Measurements from ENCODE around the gene EXTL1. TPM values are rescaled to one million over a fixed set of nuclear protein-coding genes. Genes with fewer than 3 reads are reported as not detected.

Gene EXTL1
- total and polyA plus RNA-seq, 10 of the 15 experiments (the other 5 are each of a cell fraction or from before 2014, with no cell fraction given) = not detected

DNA sequence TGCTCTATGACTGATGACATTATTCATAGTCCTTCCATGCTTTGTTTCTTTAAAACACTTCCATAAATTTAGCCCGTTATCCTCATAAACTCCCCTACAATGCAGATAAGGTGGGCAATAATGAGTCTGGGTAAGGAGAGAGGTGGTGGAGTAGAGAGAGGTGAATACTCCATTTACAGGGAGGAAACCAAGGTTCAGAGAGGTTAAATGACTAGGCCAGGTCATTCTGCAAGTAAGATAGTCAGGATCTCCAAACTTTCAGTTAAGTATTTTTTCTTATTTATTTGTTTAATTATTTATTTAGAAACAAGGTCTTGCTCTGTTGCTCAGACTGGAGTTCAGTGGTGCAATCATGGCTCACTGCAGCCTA is 49.8 kb upstream of the EXTL1 start:
- in situ Hi-C loops (cut with MboI) (no loop called here), intact Hi-C loops (cut with micrococcal nuclease; ENCODE audit: unreplicated experiment) (no loop called here)
- Histone ChIP-seq H3K36me3 (ENCODE audit: control insufficient read depth in 2 of 2, insufficient read depth in 2 of 2, low read length in 1 of 2) (peaks cover 0 to 14% of the 10 kb centered on the region in 2 experiments; a peak in 1 of 4 replicates), H3K9ac (ENCODE audit: control insufficient read depth, insufficient read depth, low read length) (no peak overlapping the region), H3K27me3 (replicated peaks in 1 of 2; ENCODE audit: control insufficient read depth in 2 of 2, insufficient read depth in 2 of 2, low read length in 1 of 2) (no peaks in the 10 kb centered on the region), H3K79me2 (ENCODE audit: control insufficient read depth, insufficient read depth, low read length) (no peaks in the 10 kb centered on the region), H3K4me2 (ENCODE audit: control insufficient read depth, insufficient read depth) (peak overlapping the region; percentile 44), H3K9me3 (replicated peaks; ENCODE audit: control insufficient read depth, insufficient read depth, low read length) (no peaks in the 10 kb centered on the region), H3K4me1 (ENCODE audit: control insufficient read depth, insufficient read depth, low read length) (peaks cover 10% of the 10 kb centered on the region), H3K4me3 (no peak overlapping the region), H2AFZ (ENCODE audit: control insufficient read depth, low read depth, low read length) (peak overlapping the region; percentile 25), H4K20me1 (ENCODE audit: control insufficient read depth, insufficient read depth) (no peaks in the 10 kb centered on the region), H3K27ac (ENCODE audit: control insufficient read depth, insufficient read depth) (peak overlapping the region; percentile 46; the same call in 1 of the 2 replicates)
- FAIRE-seq = no peak
- no peak for TF ChIP-seq ZNF207 (IDR thresholded peaks at IDR 0.05; ENCODE audit: borderline replicate concordance)
- no peak for TF ChIP-seq ASH2L (IDR thresholded peaks at IDR 0.05; ENCODE audit: borderline replicate concordance, low read depth)
- TF ChIP-seq MYB (IDR thresholded peaks at IDR 0.05; ENCODE audit: borderline replicate concordance, low read depth, low read length) = no peak
- no peak for TF ChIP-seq SREBF1 (IDR thresholded peaks at IDR 0.05; ENCODE audit: low read length)
- TF ChIP-seq ATF7 (IDR thresholded peaks at IDR 0.05; ENCODE audit: low read depth) = no peak
- TF ChIP-seq STAT3 (IDR thresholded peaks at IDR 0.05; ENCODE audit: low read depth, low read length) = no peak
- TF ChIP-seq POLR2A (IDR thresholded peaks at IDR 0.05; ENCODE audit: low read depth, low read length) = no peak
- no peak for TF ChIP-seq CEBPB (IDR thresholded peaks at IDR 0.05; ENCODE audit: borderline replicate concordance in 1 of 2, low read depth in 2 of 2, low read length in 2 of 2)
- SMC1A ChIA-PET (ENCODE audit: uncharacterized antibody, unreplicated experiment) = interaction anchor here (1.0 to 1.6 kb wide), 4 partner anchors 26 to 76 kb away, joined by 3 to 6 read pairs (median 3); partner anchors contain the start of gene PAFAH2
- RAD21 ChIA-PET (ENCODE audit: unreplicated experiment) = interaction anchor here (0.8 kb wide), 1 partner anchor 76 kb away, joined by 3 read pairs; no protein-coding TSS in a partner anchor
- 100% methylated on average over 1 of the region's 1 CpG for WGBS (ENCODE audit: insufficient coverage, insufficient replicate concordance, low lambda C conversion rate, missing lambda C conversion rate)
- no TSS peak for BruUV-seq (replicated peaks)
- POLR2A ChIA-PET = interaction anchor here (0.6 kb wide), 2 partner anchors 14 to 204 kb away, joined by 3 to 4 read pairs; no protein-coding TSS in a partner anchor
- ATAC-seq = no peak
- DNase-seq (ENCODE audit: low read depth, low spot score) = no peak
- CTCF ChIA-PET = interaction anchor here (0.6 to 1.5 kb wide), 3 partner anchors 10 to 77 kb away, joined by 3 to 5 read pairs (median 3); no protein-coding TSS in a partner anchor

Measured in GM12878 (cell line).